Left cardiac atrium (tissue), 4 donors: ENCODE measurements around the gene WDR88. TPM values are rescaled to one million over a fixed set of nuclear protein-coding genes. Genes with fewer than 3 reads are reported as not detected.
"Not testable (repeated sequence)": the region's sequence is repeated elsewhere in the genome, so short reads cannot be mapped to it uniquely, and the experiment has no call there.

Experiments
- ATAC-seq, 2 donors: fragments of 200-7000 bp; cut with Tn5 transposase; one replicate each; pipeline ENCODE4 v1.9.1; 2020; ENCODE audit warnings: mild to moderate bottlenecking in 2 of 2, moderate library complexity in 2 of 2
- DNase-seq: peaks from one replicate; pipeline ENCODE4 v3.0.0-alpha.2; 2020
- intact Hi-C, 2 donors: fragments of 100-400 bp; cut with DNase I; formaldehyde crosslinking; loops; one replicate each; pipeline versions ENCODE4 v1.14.1 to v1.15.1; 2022 to 2023
- total RNA-seq, 2 donors: library from RNA; stranded (reverse); fragmentation: NEBNext Ultra II Directional; extraction: Animal tissue kit (Norgen Biotek cat#: 25700); gene quantifications; one replicate each; pipeline ENCODE4 v1.2.1, GENCODE V29; 2021
- donor health status: DM: no; HTN: yes; CAD: no.
- donor health status: DM: no; HTN: yes; CAD: no; lungs with severe emphysema.
- donor health status: DM: yes; HTN: yes; CAD: no.
- donor health status: Dilated cardiomyopathy.

WDR88 gene
- total RNA-seq, 2 donors from 2014 or later, result not detected

DNA sequence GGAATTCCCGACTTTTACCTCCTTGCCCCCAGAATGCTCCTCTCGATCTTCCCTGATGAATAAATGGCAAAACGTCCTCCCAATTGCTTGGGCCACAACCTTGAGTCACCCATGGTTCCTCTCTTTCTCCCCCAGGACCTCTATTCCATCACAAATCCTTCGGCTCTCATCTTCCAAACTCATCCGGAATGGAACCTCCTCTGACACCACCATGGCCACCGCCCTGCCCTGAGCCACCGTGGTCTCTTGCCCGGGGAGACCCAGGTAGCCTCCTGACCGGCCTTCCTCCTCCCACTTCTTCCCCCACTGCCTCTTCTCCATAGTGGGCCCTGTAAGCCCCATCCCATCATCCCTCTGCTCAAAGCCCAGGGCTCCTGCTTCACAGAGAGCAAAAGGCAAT is 88.8 kb downstream of the WDR88 start:
- ATAC-seq (no peak), DNase-seq (no peak)

DNA sequence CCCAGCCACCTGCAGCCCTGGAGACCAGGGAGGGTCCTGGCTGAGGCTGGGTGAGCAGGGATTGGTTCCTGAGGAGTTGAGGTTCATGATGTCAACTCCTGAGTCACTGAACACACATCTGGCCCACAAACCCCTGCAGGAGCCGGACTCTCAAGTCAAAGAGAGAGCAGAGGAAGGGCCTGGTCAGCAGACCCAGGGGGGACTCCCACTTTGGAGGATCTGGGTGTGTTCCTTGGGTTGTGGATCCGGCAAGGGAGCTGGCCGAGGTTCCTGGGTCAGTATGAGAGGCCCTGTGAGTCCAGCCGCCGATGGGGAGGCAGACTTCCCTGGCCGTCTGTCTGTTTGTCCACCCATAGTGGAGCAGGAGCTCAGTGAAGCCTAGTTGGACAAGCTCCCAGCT is 89.7 kb downstream of the WDR88 start:
- intact Hi-C loops, result no loop called here
- DNase-seq, result no peak
- no peak for ATAC-seq

More for the DNA sequence above, 88.8 kb downstream of the WDR88 start:
- intact Hi-C loops, result no loop called here

- DNase-seq, intact Hi-C loops, ATAC-seq: not testable (repeated sequence)
Observed at GRCh38 chr19:33222255-33222654, 90.3 kb downstream of the WDR88 start.

DNA sequence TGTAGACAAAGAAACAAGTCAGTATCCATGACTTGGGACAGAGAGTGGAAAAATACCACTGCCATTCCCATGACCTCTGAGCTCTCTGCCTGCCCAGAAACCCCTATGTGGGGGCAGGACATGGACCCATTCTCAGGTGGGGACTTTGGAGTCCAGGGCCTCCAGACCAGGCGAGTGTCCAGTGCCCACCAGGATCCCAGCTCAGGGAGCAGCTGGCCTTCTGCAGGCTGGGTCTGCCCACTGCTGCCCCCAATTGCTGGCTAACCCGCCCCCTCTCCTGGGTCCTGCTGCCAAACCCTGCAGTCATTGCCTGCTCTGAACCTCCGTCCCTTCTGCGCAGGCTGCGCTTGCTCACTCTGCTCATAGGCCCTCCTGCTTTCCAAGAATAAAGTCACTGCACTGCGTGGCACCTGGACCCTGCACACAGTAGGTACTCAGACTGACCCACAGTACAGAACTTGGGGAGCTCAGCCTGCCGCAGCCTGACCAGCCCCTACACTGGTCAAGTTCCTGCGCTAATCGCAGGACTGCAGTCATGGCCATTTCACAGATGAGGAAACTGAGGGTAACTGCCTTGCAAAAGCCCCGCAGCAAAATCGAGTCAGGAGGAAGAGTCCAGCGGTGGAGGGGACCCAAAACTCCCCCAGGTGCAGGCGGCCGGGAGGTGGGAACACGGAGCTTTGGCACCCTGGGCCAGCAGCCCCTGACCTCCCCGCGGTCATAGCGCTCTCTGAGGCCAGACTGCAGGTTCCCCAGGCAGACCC is 93.0 kb downstream of the WDR88 start:
- DNase-seq (no peak), ATAC-seq (no peak)
- intact Hi-C loops, result no loop called here

Other genes with a start within 250 kb of the WDR88 start
- 10 to 100 TPM in 1 of 2 donors, 1 to 10 TPM in 1; 9.5 to 10.6 TPM for gene CEP89, start 160.2 kb upstream of the WDR88 start, total RNA-seq
- gene FAAP24, start 159.9 kb upstream of the WDR88 start, total RNA-seq, result 1 to 10 TPM in 1 of 2 donors, under 1 TPM in 1; 0.79 to 1.9 TPM
- 1 to 10 TPM; 1.8 to 3.2 TPM for gene RHPN2, start 67.2 kb upstream of the WDR88 start, total RNA-seq
- gene GPATCH1, start 50.9 kb upstream of the WDR88 start, total RNA-seq, result 1 to 10 TPM; 4.2 to 6.1 TPM
- 10 to 100 TPM; 16.2 to 22.1 TPM for gene LRP3, start 62.2 kb downstream of the WDR88 start, total RNA-seq
- 1 to 10 TPM in 1 of 2 donors, under 1 TPM in 1; 0.58 to 4.0 TPM for gene SLC7A10, start 93.7 kb downstream of the WDR88 start, total RNA-seq
- gene CEBPA, start 170.4 kb downstream of the WDR88 start, total RNA-seq, result 10 to 100 TPM; 21.0 to 41.8 TPM
- 10 to 100 TPM; 16.6 to 21.0 TPM for gene CEBPG, start 241.6 kb downstream of the WDR88 start, total RNA-seq